KMS-11 (cell line): ENCODE data around the gene ABCC6.

Experiments used
- H2AFZ ChIP-seq: fragments of 200-600 bp; sonication (generic); 2 replicates; pipeline ENCODE4 v1.6.1; 2016; ENCODE audit warnings: antibody characterized with exemption, mixed run types, low read depth
- H3K27ac ChIP-seq: fragments of 200-600 bp; sonication (generic); 2 replicates; pipeline ENCODE4 v1.6.1; 2016; ENCODE audit warnings: mild to moderate bottlenecking, mixed run types
- H3K27me3 ChIP-seq: fragments of 200-600 bp; sonication (generic); 2 replicates; pipeline ENCODE4 v1.6.1; 2017; ENCODE audit warnings: mild to moderate bottlenecking, low read depth, mixed run types, moderate library complexity; ENCODE audit not compliant: insufficient read depth
- H3K36me3 ChIP-seq: fragments of 200-600 bp; sonication (generic); 2 replicates; pipeline ENCODE4 v1.6.1; 2017; ENCODE audit warnings: mild to moderate bottlenecking, mixed run types; ENCODE audit not compliant: insufficient read depth
- H3K4me1 ChIP-seq: fragments of 200-600 bp; sonication (generic); 2 replicates; pipeline ENCODE4 v1.6.1; 2016; ENCODE audit warnings: mild to moderate bottlenecking, low read depth, mixed run types; ENCODE audit not compliant: poor library complexity, severe bottlenecking
- H3K4me2 ChIP-seq: fragments of 200-600 bp; sonication (generic); 2 replicates; pipeline ENCODE4 v1.7.0; 2016; ENCODE audit warnings: mild to moderate bottlenecking, mixed run types
- H3K4me3 ChIP-seq: fragments of 200-600 bp; sonication (generic); IDR thresholded peaks from 2 replicates; pipeline ENCODE4 v1.6.1; 2017; ENCODE audit warnings: low read depth, low read length, mixed read lengths; ENCODE audit not compliant: insufficient read depth
- H3K79me2 ChIP-seq: fragments of 200-600 bp; sonication (generic); 2 replicates; pipeline ENCODE4 v1.6.1; 2016; ENCODE audit warnings: low read depth, mixed run types; ENCODE audit not compliant: insufficient read depth
- H3K9ac ChIP-seq: fragments of 200-600 bp; sonication (generic); 2 replicates; pipeline ENCODE4 v1.6.1; 2016; ENCODE audit warnings: mild to moderate bottlenecking, mixed run types
- H4K20me1 ChIP-seq: fragments of 200-600 bp; sonication (generic); 2 replicates; pipeline ENCODE4 v1.6.1; 2016; ENCODE audit warnings: mild to moderate bottlenecking, mixed run types; ENCODE audit not compliant: insufficient read depth
- CTCF ChIP-seq: fragments of 200-600 bp; sonication (generic); conservative IDR thresholded peaks from 2 replicates; pipeline ENCODE4 v1.6.1; 2017; ENCODE audit warnings: low read depth, mild to moderate bottlenecking, antibody characterized with exemption, low read length, moderate library complexity, mixed read lengths

The ABCC6 gene

GRCh38 chr16:16190546-16190945 lies 32.7 kb downstream of the ABCC6 start:
- no peak overlapping the region for H3K27ac ChIP-seq

GRCh38 chr16:16189842-16190241 lies 33.5 kb downstream of the ABCC6 start:
- no peak overlapping the region for H3K9ac ChIP-seq
- peaks cover 5% of the 10 kb centered on the region; the same call in 1 of the 2 replicates for H3K27me3 ChIP-seq
- no peaks in the 10 kb centered on the region for H3K36me3 ChIP-seq
- H2AFZ ChIP-seq = no peak overlapping the region
- no peak overlapping the region for H3K4me2 ChIP-seq
- no peak overlapping the region for H3K27ac ChIP-seq
- no peaks in the 10 kb centered on the region for H4K20me1 ChIP-seq
- no peaks in the 10 kb centered on the region for H3K4me1 ChIP-seq
- no peak for TF ChIP-seq CTCF
- no peaks in the 10 kb centered on the region for H3K79me2 ChIP-seq
- no peak overlapping the region for H3K4me3 ChIP-seq

More at GRCh38 chr16:16190546-16190945, 32.7 kb downstream of the ABCC6 start:
- Histone ChIP-seq H3K4me1 (no peaks in the 10 kb centered on the region), H3K9ac (no peak overlapping the region), H4K20me1 (no peaks in the 10 kb centered on the region), H3K36me3 (no peaks in the 10 kb centered on the region), H3K4me3 (no peak overlapping the region), H3K79me2 (no peaks in the 10 kb centered on the region), H3K27me3 (peaks cover 5% of the 10 kb centered on the region; the same call in 1 of the 2 replicates), H2AFZ (no peak overlapping the region), H3K4me2 (no peak overlapping the region)
- TF ChIP-seq CTCF = no peak

- Histone ChIP-seq H3K4me2 (no peak overlapping the region), H4K20me1 (no peaks in the 10 kb centered on the region), H2AFZ (no peak overlapping the region), H3K27me3 (peaks cover 5% of the 10 kb centered on the region; the same call in 1 of the 2 replicates), H3K27ac (no peak overlapping the region), H3K9ac (no peak overlapping the region), H3K79me2 (no peaks in the 10 kb centered on the region), H3K36me3 (no peaks in the 10 kb centered on the region), H3K4me1 (no peaks in the 10 kb centered on the region), H3K4me3 (no peak overlapping the region)
- TF ChIP-seq CTCF = no peak
Measured at GRCh38 chr16:16188827-16189226, 34.5 kb downstream of the ABCC6 start.

- TF ChIP-seq CTCF = no peak
- H3K4me3 ChIP-seq = no peak overlapping the region
- no peak overlapping the region for H3K27ac ChIP-seq
- no peaks in the 10 kb centered on the region for H3K36me3 ChIP-seq
- H4K20me1 ChIP-seq = no peaks in the 10 kb centered on the region
- H2AFZ ChIP-seq = no peak overlapping the region
- no peak overlapping the region for H3K9ac ChIP-seq
- no peaks in the 10 kb centered on the region for H3K79me2 ChIP-seq
- H3K27me3 ChIP-seq = peaks cover 4% of the 10 kb centered on the region; the same call in 1 of the 2 replicates
- H3K4me1 ChIP-seq = no peaks in the 10 kb centered on the region
- H3K4me2 ChIP-seq = no peak overlapping the region
Measured at GRCh38 chr16:16186820-16187219, 36.5 kb downstream of the ABCC6 start.

- Histone ChIP-seq H3K36me3 (no peaks in the 10 kb centered on the region), H3K9ac (no peak overlapping the region), H3K27me3 (no peaks in the 10 kb centered on the region), H4K20me1 (no peaks in the 10 kb centered on the region), H3K4me2 (no peak overlapping the region), H3K4me3 (no peak overlapping the region), H3K79me2 (no peaks in the 10 kb centered on the region), H3K27ac (no peak overlapping the region), H2AFZ (no peak overlapping the region), H3K4me1 (no peaks in the 10 kb centered on the region)
- no peak for TF ChIP-seq CTCF
Measured at GRCh38 chr16:16185095-16185494, 38.2 kb downstream of the ABCC6 start.
